ENCODE data around the gene KANSL1.
A peak's percentile ranks its signal among the peaks of the same experiment; 100 is the strongest.

KANSL1 gene

DNA sequence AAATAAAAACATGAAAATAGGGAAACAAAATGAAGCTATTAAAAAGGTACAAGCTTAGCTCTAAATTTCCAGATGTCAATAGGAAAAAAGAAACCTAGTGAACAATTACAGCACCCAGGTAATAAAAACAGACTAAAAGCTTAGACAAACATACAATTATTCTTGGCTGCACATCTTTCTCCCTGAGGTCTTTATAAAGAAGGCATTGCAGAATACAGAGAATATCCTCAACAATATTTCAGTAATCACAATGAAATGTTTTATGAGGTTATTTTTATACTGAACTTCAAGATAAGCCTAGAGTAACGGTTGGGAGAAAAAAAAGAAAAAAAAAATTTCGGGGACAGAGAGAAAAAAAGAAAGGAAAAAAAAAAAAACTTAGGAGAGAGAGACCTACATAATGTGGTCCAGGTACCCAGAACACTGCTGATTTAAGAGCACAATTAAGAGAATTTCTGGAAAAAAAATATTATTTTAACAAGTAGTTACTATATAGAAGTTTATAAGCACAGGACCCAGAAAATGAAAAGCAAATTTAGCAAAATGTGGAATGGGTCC lies 26.5 kb downstream of the KANSL1 start:
- no peak for DNase-seq

DNA sequence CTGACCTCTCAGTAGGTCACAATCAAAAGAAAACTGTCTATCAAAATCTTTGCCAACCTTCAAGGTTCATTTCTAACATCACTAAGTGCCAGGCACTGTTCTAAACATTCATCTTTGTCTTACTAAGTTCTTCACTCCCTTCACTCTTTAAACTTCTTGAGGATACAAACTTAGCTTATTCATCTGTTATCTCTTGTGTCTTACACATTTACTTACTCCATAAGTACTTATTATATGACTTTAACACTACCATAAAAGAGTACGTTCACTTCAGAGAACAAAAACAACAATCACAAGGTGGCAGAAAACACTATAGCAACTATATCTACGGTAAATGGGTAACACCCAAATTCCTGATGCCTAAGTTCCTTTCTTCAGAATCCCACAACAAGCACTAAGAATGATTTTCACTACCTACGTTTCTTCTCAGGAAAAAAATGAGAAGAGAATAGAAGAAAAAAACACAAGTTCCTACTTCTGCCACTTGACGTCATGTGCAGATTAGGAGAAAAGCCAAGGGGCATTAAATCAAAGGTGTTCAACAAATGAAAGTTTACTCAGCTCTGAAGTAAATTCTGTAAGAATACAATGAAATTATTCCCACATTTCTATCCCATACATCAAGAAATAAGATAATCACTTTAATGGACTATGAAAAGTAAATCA lies 29.2 kb downstream of the KANSL1 start:
- peak in 1 of 4 experiments; percentile 33 for DNase-seq

DNA sequence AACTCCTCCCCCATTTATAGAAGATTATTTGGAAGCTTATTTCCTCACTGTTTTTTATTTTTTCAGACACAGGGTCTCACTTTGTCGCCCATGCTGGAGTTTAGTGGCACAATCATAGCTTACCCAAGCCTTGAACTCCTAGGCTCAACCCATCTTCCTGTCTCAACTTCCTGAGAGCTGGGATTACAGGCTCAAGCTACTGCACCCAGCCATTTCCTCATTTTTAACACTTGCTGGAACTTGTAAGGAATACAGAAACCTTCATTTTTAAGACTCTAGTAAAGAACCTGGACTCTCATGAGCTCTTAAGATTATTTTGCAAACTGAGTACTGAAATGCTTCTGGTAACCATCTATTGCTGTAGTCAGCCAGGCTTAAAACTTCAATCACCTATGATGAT lies 29.9 kb downstream of the KANSL1 start:
- peak; percentile 22 to 71 (median 64) for DNase-seq

DNA sequence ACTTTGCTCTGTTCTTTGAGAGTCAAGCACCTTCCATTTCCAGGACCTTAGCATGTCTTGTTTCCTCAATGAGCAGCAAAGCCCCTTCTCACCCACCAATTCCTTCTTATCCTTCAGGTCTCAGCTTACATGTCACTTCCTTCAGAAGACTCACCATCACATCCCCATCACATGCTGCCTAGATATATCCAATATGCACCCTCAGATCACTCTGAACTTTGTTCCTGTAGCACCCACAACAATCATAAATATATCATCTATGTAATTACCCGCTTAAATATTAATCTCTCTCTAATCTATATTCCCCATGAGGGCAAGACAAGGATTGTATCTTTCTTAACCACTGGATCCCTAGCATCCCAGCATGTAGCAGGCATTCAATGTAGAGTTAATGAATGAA lies 30.4 kb downstream of the KANSL1 start:
- DNase-seq, result no peak

DNA sequence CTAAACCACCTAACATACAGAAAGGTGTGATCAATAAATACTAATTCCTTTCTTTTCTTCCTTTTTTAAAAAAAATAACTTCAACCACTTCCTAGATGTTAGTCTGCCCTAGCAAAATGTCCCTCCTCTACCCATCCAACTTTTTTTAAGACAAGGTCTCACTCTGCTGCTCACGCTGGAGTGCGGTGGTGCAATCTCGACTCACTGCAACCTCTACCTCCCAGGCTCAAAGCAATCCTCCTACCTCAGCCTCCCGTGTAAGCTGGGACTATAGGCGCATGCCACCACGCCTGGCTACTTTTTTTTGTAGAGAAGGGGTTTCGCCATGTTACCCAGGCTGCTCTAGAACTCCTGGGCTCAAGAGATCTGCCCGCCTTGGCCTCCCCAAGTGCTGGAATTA lies 33.1 kb downstream of the KANSL1 start:
- DNase-seq, result no peak

DNA sequence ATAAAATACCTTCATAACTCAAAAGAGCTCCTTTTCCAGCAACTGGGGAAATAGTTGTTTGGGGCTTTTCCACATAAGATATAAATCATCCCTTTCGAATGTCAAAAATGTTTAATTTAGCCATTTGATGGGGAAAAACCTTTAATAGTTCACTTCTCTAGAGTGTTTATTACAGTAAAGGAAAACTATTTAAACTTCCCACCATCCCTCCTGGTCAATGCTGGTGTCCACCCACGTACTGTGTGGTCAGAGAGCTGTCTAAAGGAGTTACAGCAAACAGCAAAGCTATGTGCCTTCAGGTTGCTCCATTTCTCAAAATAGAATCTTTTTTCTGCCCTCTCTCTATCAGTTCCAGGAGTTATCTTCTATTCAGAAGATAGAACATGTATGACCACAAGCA lies 33.5 kb downstream of the KANSL1 start:
- peak in 3 of 4 experiments; percentile 49 to 64 (median 62) for DNase-seq

DNA sequence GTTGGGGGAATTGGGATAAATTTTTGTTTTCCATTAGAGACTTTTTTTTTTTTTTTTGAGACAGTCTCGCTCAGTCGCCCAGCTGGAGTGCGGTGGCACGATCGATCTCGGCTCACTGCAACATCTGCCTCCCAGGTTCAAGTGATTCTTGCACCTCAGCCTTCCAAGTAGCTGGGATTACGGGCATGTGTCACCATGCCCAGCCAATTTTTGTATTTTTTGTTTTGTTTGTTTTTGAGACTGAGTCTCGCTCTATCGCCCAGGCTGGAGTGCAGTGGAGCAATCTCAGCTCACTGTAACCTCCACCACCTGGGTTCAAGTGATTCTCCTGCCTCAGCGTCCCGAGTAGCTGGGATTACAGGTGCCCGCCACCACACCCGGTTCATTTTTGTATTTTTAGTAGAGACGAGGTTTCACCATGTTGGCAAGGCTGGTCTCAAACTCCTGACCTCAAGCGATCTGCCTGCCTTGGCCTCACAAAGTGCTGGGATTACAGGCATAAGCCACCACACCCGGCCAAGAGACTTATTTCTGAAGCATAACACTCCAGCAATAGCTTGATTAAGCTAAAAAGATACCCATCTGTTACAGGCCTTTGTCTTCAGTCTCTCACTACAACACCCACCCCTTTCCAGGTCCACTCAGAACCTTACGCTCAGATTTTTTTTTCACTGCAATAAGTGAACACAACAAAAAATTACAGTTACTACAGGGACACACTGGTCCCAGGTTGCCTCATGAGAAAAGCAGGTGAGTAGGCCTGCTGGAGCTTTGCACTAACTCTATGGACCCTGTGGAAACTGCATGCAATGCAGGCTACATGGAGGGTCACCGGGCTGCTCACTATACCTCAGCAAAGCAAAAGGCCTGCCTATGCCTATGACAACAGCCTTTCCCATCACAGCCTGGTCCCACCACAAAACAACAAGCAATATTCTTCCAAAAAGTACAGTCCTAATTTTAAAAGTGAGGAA lies 34.6 kb downstream of the KANSL1 start:
- DNase-seq, result no peak

DNA sequence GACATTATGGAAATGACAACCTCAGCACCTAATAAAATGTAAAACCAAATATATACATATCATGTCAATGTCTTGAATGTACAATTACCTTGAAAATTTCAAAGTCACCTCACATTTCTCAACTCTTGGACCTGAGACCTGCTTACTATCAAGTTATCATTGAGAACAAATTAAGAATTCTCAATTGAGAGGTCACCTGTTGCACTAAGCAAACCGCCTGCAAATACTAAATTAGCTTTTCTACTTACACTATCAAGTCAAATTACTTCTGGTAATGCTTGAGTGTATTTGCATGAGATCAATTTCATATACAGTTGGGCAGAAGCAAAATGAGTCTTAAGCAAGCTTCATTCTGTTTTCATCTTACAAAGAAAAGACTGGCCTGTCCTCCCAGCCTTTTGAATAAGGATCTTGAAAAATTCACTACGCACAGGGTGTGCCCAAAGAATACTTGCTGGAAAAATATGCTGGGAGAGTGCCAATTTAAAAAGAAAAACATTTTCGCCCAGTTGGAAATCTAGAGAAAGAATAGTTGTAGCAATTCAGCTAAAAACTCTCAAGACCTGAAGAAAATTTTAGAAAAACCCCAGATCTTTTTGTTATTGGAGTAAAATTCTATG lies 35.7 kb downstream of the KANSL1 start:
- DNase-seq, result no peak

DNA sequence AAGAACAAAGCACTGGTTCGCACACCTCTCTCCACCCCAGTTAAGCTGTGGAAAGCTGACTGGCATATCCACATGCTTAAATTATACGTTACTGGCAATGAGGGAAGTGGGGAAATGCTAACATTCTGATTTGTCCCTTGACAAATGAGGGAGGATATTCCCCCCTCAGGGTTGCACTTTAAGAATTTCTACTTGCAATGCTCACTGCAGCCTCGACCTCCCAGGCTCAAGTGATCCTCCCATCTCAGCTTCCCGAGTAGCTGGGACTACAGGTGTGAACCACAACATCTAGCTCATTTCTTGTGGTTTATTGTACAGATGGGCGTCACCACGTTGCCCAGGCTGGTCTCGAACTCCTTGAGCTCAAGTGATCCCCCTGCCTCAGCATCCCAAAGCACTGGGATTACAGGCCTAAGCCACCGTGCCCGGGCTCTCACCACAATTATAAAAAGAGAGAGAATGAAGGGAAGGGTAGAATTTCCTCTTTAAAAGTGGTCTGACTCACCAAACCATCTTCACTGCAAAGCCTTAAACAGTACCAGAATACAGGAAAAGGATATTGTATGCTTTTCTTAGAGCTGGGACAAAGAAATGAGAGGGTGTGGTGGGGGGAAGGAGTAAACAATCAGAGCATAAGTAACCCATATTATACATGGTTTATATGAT lies 38.9 kb downstream of the KANSL1 start:
- DNase-seq, result no peak

DNA sequence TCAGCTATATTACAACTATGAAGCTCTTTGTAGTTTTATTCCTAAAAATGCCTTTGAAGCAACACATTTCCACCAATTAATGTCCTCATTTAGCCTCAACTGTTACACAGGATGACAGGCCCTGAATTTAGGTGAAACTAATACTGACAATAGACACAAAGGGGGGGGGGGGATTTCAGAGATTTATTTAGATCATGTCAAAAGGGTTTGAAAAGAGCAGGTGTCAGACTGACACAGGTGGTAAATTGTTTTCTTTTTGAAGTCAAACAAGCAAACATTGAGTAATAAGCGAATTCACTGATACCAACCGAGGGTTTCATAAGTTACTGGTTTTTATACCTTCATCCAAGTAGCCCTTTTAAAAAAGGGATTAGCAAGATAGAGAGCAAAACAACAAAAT lies 40.8 kb downstream of the KANSL1 start:
- DNase-seq, result no peak

DNA sequence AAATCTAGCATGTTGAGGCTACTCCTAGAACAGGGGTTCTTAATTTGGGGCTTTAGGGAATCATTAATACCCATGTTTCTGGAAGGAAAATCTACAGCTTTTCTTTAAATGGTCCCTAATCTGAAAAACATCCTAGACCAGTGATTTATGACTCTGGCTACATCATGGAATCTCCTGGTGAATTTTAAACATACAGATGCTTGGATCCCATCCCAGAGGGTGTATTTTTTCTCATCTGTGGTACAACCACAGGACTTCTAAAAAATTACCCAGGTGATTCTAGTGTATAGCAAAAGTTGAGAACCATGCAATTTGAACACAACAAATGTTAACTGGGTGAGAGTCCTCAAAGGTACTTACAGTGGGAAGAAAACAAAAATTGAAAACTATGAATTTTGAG lies 41.5 kb downstream of the KANSL1 start:
- DNase-seq, result no peak

DNA sequence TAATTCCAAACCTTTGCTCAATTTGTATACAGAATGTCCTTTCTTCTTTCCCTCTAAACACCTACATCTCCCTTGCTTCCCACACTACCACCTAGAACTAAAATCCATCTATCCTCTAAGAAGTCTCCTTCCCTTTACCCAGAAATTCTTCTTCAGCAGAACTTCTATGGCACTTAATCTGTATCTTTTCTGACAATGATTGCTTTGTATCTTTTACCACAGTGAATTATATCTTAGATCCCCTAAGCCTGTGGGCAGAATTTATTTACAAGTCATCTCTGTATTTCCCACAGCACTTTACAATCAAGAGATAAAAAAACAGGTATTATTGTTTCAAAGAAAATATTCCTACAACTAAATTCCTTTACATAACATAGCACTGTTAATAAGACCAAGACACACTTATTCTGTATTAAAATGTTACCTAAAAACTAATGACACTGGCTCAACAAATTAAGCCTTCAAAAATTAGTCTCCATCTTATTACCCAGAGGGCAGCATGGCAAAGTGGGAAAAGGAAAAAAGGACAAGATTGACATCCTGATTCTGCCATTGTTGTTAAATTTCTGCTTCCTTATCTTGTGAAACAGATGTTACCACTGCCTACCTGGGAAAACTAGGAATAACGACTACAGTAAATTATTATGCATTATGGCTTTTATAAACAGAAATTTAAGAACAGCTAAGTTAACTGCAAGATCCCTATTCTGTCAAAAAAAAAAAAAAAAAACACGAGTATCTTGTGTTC lies 42.8 kb downstream of the KANSL1 start:
- no peak for DNase-seq

DNA sequence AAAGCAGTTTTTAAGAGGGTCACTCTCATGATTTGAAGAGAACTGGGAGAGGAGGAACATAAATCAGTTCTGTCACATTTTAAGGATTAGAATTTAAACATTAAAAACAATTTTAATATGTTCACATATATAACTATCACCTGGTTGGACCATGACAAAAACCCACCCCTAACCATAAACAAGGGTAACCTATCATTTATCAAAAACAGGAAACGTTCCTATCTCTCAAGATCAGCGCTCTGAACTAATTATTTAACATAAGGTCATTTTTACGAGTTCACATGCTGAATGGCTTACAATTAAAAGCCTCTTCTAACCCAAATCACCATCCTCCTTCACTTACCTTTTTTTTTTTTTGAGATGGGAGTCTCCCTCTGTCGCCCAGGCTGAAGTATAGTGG lies 45.0 kb downstream of the KANSL1 start:
- no peak for DNase-seq

DNA sequence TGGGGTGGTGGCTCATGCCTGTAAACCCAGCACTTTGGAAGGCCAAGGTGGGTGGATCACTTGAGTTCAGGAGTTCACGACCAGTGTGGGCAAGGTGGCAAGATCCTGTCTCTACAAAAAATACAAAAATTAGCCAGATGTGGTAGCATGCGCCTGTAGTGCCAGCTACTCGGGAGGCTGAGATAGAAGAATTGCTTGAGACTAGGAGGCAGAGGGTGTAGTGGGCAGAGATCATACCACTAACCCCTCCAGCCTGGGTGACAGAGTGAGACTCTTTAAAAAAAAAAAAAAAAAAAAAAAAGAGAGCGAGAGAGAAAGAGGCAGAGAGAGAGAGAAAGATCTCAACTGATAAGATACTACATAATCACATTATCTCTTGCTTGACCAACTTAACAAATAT lies 45.9 kb downstream of the KANSL1 start:
- DNase-seq, result no peak

DNA sequence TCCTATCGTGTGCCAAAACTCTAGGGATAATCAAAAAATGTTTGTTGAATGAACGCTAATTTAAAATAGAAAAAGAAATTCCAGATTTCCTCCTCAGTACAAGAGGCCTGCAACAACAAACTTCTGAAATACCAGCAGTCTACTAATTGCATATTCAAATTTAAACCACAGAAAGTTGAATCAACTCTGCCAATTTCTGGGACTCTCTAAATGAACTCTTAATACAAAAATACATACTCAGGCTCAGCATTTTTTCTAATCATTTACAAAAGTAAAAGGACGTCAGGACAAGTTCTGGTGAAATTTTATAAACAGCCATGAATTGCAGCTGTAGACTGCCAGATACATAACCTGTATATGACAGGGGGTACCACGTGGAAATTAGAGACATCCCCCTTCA lies 49.0 kb downstream of the KANSL1 start:
- no peak for DNase-seq

DNA sequence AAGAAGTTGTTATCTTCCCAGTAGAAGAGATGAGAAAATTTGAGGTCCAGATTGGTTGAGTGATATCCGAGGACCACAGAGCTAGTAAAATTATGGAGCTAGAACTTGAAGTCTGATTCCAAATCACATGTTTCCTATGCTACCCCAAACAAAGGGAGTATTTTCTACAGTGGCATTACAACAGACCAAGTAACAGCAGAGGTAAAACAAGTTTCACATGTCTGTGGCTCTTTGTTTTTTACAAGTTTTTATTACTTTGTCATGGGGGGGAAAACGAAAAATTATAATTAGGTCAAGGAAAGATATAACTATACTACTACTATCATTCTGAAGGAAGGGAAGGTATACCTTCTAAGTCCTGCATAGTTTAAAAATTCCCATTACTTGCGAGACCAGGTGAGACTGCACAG lies 49.4 kb downstream of the KANSL1 start:
- DNase-seq, result no peak

DNA sequence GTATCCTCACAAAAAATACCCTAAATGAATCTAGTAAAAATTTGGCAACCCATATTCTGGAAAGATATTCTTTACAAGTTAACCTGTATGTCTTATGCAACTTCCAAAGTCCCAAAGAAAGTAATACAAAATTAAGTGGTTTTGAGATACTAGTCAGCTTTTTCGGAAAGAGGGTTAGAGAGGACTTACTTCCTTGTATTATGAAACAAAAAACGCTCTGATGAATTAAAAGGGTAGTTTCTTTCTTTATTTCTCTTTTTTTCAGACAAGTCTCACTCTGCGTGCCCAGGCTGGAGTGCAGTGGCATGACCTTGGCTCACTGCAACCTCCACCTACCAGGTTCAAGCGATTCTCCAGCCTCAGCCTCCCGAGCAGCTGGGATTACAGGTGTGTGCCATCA lies 51.6 kb downstream of the KANSL1 start:
- DNase-seq, result peak in 3 of 4 experiments; percentile 31 to 70 (median 62)

DNA sequence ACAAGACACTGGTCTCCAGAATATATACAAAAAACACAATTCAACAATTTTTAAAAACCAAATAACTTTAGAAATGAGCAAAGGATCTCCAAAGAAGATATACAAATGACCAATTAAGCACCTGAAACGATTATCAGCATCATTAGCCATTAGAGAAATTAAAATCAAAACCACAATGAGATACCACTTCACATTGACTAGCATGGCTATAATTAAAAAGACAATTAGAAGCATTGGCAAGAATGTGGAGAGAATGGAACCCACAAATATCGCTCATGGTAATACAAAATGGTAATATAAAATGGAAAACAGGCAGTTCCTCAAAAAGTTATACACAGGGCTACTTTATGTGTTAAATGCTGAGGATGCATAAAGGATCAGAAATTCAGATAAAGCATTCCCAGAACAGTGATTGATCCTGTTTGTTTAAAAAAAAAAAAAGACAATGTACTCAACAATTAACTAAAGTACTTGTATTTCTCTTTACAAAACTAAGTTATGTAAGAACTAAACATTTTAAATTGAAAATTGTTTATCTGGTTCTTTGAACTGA lies 52.5 kb downstream of the KANSL1 start:
- DNase-seq, result no peak

DNA sequence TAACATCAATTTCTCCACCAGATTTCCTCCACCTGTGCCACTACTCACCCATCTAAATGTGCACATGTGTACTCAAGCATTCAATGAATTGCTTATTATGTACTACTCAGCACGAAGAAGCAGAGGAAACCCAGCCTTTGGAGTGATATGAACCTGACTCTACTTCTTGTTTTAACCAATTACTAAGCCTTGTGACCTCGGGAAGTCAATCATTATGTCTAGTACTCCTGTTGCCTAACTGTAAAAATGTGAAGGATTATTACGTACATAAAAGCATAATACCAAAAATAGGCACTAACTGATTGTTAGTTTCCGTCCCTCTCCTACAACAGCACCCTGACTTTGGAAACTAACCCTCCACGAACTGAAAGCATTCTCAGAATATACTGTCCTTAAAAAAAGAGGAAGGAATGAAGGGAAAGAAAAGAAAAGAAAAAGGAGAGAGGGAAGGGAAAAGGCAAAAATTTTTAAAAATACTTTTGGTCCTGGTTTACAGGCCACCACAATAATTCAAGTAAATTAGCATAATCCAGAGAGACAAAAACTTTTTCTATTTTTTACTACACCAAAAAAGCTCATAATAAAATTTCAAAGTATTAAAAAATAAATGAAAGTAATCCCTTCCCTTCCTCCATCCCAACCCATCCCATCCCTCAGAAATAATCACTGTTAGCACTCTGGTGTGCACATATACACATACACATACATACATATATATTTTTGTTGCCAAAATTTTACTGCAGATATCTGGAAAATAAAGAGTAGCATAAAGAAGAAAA lies 53.6 kb downstream of the KANSL1 start:
- DNase-seq, result peak; percentile 59 to 80 (median 70)

DNA sequence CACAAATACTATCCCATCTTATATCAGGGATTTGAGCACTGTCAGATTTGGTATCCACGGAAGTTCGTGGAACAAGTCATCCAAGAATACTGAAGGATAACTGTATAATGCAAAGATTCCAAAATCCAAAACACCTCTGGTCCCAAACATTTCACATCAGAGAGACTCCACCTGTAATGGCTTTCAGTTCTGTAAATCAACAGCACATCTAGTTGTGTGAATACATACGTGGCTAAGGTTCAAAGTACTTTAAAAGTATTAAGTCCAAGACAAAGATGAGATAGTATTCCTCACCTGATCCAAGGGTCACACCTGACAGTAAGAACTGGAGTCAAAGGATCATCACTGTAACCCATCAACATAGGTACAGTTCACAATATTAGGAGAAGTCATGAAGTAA lies 54.8 kb downstream of the KANSL1 start:
- DNase-seq, result no peak

DNA sequence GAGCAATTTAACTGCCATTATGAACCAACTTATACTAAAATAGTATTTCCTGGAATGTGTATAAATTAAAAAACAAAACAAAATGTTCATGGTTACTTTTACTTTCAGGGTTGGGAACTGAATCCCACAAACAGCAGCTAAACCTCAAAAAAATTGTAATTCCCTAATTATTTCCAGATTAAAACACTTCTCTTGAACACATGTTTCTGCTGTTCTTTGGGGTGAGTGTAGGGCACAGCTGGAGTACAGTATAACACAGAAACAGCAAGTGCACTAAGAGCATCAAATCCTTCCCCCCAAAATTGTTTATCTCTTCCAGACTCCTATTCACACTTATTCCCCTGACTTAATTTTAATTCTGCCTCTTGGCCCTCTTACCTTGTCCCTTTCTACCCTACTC lies 56.4 kb downstream of the KANSL1 start:
- DNase-seq, result no peak

All from suppressor macrophage (primary cell).